K562 (cell line): ENCODE data around the gene PPP4R1. TPM values are rescaled to one million over a fixed set of nuclear protein-coding genes. Genes with fewer than 3 reads are reported as not detected.

Experiments
- ATAC-seq: fragments of 200-7000 bp; cut with Tn5 transposase; 3 replicates; pipeline ENCODE4 v1.9.1; 2020; ENCODE audit warnings: moderate library complexity
- BruUV-seq: library from RNA; stranded (reverse); fragments of 400-500 nt; replicated peaks from 2 replicates; lab custom pipeline; 2021; lab: Mats Ljungman, UMichigan
- CTCF ChIA-PET: fragments of 300-600 bp; formaldehyde crosslinking; extraction: SDS; loops from one replicate; lab custom pipeline; 2021; ENCODE audit warnings: low intra/inter-chr PET ratio; lab: Yijun Ruan, JAX
- POLR2A ChIA-PET: fragments of 300-600, 350-650 bp; sonication (Branson Sonifier 250); formaldehyde crosslinking; extraction: SDS; loops from one replicate; lab custom pipeline; 2021; ENCODE audit warnings: antibody characterized with exemption, inconsistent platforms; lab: Yijun Ruan, JAX
- DNase-seq, 4 experiments: peaks; one replicate each; pipeline versions ENCODE4 v3.0.0 to v3.0.0-alpha.2; 2011 to 2018; ENCODE audit warnings: low spot score in 3 of 4, mixed read lengths in 3 of 4; ENCODE audit errors: extremely low read depth in 1 of 4
- FAIRE-seq: peaks from 2 replicates; lab custom pipeline; 2011; peaks lifted over from hg19 to GRCh38; lab: Jason Lieb, UNC
- H2AFZ ChIP-seq: 2 replicates; pipeline ENCODE4 v1.6.0; 2011; ENCODE audit warnings: low read depth, low read length, control low read depth, inconsistent platforms
- H3K27ac ChIP-seq: fragments of 200-600 bp; 3 replicates; pipeline ENCODE4 v1.8.0; 2011; ENCODE audit warnings: low read depth, mild to moderate bottlenecking, control low read depth, inconsistent platforms, low read length, moderate library complexity, mixed read lengths; ENCODE audit errors: extremely low read depth
- H3K27me3 ChIP-seq, 2 experiments: fragments of 300-600 bp in 1 of 2; 2 replicates in 1 of 2; 3 replicates in 1 of 2; pipeline versions ENCODE4 v1.6.0 to v1.8.0; 2011; ENCODE audit warnings: inconsistent platforms in 2 of 2, low read length in 2 of 2, mild to moderate bottlenecking in 1 of 2, mixed read lengths in 1 of 2, moderate library complexity in 1 of 2; ENCODE audit not compliant: control insufficient read depth in 2 of 2, insufficient read depth in 2 of 2
- H3K36me3 ChIP-seq: fragments of 300-600 bp; 3 replicates; pipeline ENCODE4 v1.8.0; 2011; ENCODE audit warnings: mild to moderate bottlenecking, low read length, inconsistent platforms; ENCODE audit not compliant: control insufficient read depth, insufficient read depth
- H3K4me1 ChIP-seq, 2 experiments: fragments of 200-600 bp in 1 of 2; replicated peaks in 1 of 2; 2 replicates in 1 of 2; 3 replicates in 1 of 2; pipeline versions ENCODE4 v1.5.1 to v1.8.0; 2011; ENCODE audit warnings: inconsistent platforms in 2 of 2, low read length in 2 of 2, mild to moderate bottlenecking in 1 of 2, mixed read lengths in 1 of 2, moderate library complexity in 1 of 2; ENCODE audit not compliant: control insufficient read depth in 2 of 2, insufficient read depth in 2 of 2
- H3K4me2 ChIP-seq: 2 replicates; pipeline ENCODE4 v1.6.1; 2011; ENCODE audit warnings: low read length, control low read depth, inconsistent platforms, mixed read lengths; ENCODE audit not compliant: insufficient read depth
- H3K4me3 ChIP-seq: fragments of 200-600 bp; sonication (generic), shearing (Covaris generic); 2 replicates; pipeline ENCODE4 v1.5.1; 2016; ENCODE audit warnings: control low read depth, inconsistent platforms
- H3K79me2 ChIP-seq: fragments of 200-600 bp; 3 replicates; pipeline ENCODE4 v1.8.0; 2011; ENCODE audit warnings: low read length, inconsistent platforms; ENCODE audit not compliant: control insufficient read depth, insufficient read depth
- H3K9ac ChIP-seq, 2 experiments: 2 replicates each; pipeline versions ENCODE4 v1.6.0 to v1.6.1; 2011; ENCODE audit warnings: low read depth in 2 of 2, low read length in 2 of 2, control low read depth in 1 of 2, inconsistent platforms in 1 of 2, mild to moderate bottlenecking in 1 of 2, mixed read lengths in 1 of 2; ENCODE audit not compliant: insufficient read depth in 1 of 2
- H3K9me1 ChIP-seq: one replicate; pipeline ENCODE4 v1.6.0; 2011; ENCODE audit warnings: inconsistent platforms, mild to moderate bottlenecking, low read length, moderate library complexity; ENCODE audit not compliant: control insufficient read depth, insufficient read depth
- H3K9me3 ChIP-seq: replicated peaks from 2 replicates; pipeline ENCODE4 v1.5.1; 2011; ENCODE audit warnings: low read depth, low read length, inconsistent platforms; ENCODE audit not compliant: control insufficient read depth, insufficient read depth
- H4K20me1 ChIP-seq: replicated peaks from 2 replicates; pipeline ENCODE4 v1.6.1; 2011; ENCODE audit warnings: low read length, inconsistent platforms, mixed read lengths; ENCODE audit not compliant: control insufficient read depth, insufficient read depth
- MCM5 ChIP-seq: fragments of 450-650 bp; IDR thresholded peaks from 2 replicates; pipeline ENCODE4 v1.6.1; 2016; ENCODE audit warnings: low read depth
- ZC3H11A ChIP-seq: IDR thresholded peaks from 2 replicates; pipeline ENCODE4 v1.6.1; 2012; ENCODE audit warnings: low read depth, low read length, improper control_type of control experiment
- ZNF699 ChIP-seq: fragments of 250-450 bp; sonication (Bioruptor Pico); IDR thresholded peaks from 2 replicates; pipeline ENCODE4 v1.8.0; 2021; ENCODE audit warnings: mild to moderate bottlenecking, moderate library complexity; ENCODE audit not compliant: insufficient replicate concordance
- ZNF766 ChIP-seq: fragments of 200-800 bp; sonication (Bioruptor generic); conservative IDR thresholded peaks from 2 replicates; pipeline ENCODE4 v1.6.1; 2016; ENCODE audit warnings: missing genetic modification characterization, missing compliant biosample characterization
- WGBS: fragments of 100-300 bp; shearing (Covaris generic); methylation state at CpG from one replicate; pipeline ENCODE4 v1.1.6; 2016; ENCODE audit warnings: low coverage, mixed read lengths; ENCODE audit not compliant: insufficient coverage; ENCODE audit errors: missing lambda C conversion rate; 5-methylcytosine and 5-hydroxymethylcytosine counted together
- in situ Hi-C: fragments of 300-500 bp; cut with MboI; formaldehyde crosslinking; loops from 4 replicates; pipeline ENCODE4 v1.15.0; 2018; ENCODE audit warnings: inconsistent platforms, mixed read lengths
- intact Hi-C: fragments of 100-400 bp; cut with micrococcal nuclease; formaldehyde crosslinking; loops from 2 replicates; pipeline ENCODE4 v1.14.2; 2022
- polyA plus RNA-seq, 8 experiments: library from polyadenylated mRNA; depleted of rRNA in 4 of 8; stranded (reverse) in 5 of 8; unstranded in 3 of 8; fragments of >200 nt; fragmentation: Nextera tagmentation in 2 of 8; fragmentation: Illumina TruSeq in 1 of 8; extraction: Ambion mirVana in 2 of 8; extraction: Trizol in 1 of 8; gene quantifications; 2 replicates each; pipeline versions ENCODE4 v1.2.1 to v1.2.3, GENCODE V29; 2011 to 2014; ENCODE audit warnings: inconsistent platforms in 1 of 8, missing spikeins in 1 of 8
- total RNA-seq, 7 experiments: library from RNA; depleted of rRNA in 6 of 7; stranded (reverse); fragments of >200 nt in 6 of 7; fragmentation: Illumina TruSeq in 2 of 7; extraction: Trizol in 2 of 7; gene quantifications; 2 replicates each; pipeline versions ENCODE4 v1.2.1 to v1.2.3, GENCODE V29; 2011 to 2021; ENCODE audit warnings: low replicate concordance in 1 of 7
- TF ChIP-seq, protein P1 (sequence below): sonication (generic); formaldehyde crosslinking; IDR thresholded peaks from 2 replicates; pipeline ENCODE4 v1.8.1; 2023; ENCODE audit warnings: missing genetic modification reagents, mild to moderate bottlenecking, borderline replicate concordance
- TF ChIP-seq, protein P2 (sequence below): fragments of 450-650 bp; IDR thresholded peaks from 2 replicates; pipeline ENCODE4 v1.6.1; 2016; ENCODE audit warnings: mild to moderate bottlenecking, moderate library complexity

The PPP4R1 gene
- total and polyA plus RNA-seq, 9 of the 15 experiments (the other 6 are each of a cell fraction or from before 2014, with no cell fraction given): 23.5 to 136 (median 84.5) TPM

DNA sequence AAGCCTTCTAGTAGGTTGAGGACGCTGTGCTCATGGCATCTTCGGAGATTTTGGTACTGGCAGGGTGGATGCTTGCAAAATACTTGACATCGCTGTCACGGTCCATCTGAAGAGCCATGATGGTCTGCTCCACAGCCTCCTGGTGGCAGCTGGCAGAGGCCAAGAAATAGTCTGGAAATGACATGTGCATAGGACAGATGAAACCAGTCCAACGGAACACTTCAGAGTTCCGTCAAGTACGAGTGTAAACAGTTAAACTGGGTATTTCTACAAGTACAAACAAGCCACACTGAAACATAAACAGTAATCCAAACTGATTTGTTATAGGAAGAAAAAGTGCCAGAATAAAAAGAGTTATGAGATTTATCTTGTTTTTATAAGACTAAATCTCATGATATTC, 66.6 kb downstream of the PPP4R1 start:
- no peak for FAIRE-seq
- DNase-seq: no peak
- no peak overlapping the region for H3K9ac ChIP-seq
- intact Hi-C loops (no loop called here), in situ Hi-C loops (no loop called here)
- no peaks in the 10 kb centered on the region; a peak in 1 of 5 replicates for H3K4me1 ChIP-seq
- H3K27ac ChIP-seq: no peak overlapping the region
- ChIA-PET POLR2A (no interaction called here), CTCF (no interaction called here)
- no peak overlapping the region for H2AFZ ChIP-seq
- BruUV-seq: no TSS peak
- no peaks in the 10 kb centered on the region for H3K9me1 ChIP-seq
- ATAC-seq: no peak
- H3K79me2 ChIP-seq: no peaks in the 10 kb centered on the region
- H3K27me3 ChIP-seq: no peaks in the 10 kb centered on the region
- no peak overlapping the region for H3K4me2 ChIP-seq
- peaks cover 73% of the 10 kb centered on the region for H3K36me3 ChIP-seq
- H4K20me1 ChIP-seq: no peaks in the 10 kb centered on the region
- WGBS: 96% methylated on average over 7 of the region's 7 CpGs
- no peak overlapping the region for H3K4me3 ChIP-seq
- H3K9me3 ChIP-seq: peaks cover 1% of the 10 kb centered on the region
- no peak for TF ChIP-seq MCM5
- TF ChIP-seq ZNF699 (CRISPR knock-in tag): no peak
- TF ChIP-seq ZNF766 (CRISPR knock-in tag): no peak
- TF ChIP-seq, protein P1, sequence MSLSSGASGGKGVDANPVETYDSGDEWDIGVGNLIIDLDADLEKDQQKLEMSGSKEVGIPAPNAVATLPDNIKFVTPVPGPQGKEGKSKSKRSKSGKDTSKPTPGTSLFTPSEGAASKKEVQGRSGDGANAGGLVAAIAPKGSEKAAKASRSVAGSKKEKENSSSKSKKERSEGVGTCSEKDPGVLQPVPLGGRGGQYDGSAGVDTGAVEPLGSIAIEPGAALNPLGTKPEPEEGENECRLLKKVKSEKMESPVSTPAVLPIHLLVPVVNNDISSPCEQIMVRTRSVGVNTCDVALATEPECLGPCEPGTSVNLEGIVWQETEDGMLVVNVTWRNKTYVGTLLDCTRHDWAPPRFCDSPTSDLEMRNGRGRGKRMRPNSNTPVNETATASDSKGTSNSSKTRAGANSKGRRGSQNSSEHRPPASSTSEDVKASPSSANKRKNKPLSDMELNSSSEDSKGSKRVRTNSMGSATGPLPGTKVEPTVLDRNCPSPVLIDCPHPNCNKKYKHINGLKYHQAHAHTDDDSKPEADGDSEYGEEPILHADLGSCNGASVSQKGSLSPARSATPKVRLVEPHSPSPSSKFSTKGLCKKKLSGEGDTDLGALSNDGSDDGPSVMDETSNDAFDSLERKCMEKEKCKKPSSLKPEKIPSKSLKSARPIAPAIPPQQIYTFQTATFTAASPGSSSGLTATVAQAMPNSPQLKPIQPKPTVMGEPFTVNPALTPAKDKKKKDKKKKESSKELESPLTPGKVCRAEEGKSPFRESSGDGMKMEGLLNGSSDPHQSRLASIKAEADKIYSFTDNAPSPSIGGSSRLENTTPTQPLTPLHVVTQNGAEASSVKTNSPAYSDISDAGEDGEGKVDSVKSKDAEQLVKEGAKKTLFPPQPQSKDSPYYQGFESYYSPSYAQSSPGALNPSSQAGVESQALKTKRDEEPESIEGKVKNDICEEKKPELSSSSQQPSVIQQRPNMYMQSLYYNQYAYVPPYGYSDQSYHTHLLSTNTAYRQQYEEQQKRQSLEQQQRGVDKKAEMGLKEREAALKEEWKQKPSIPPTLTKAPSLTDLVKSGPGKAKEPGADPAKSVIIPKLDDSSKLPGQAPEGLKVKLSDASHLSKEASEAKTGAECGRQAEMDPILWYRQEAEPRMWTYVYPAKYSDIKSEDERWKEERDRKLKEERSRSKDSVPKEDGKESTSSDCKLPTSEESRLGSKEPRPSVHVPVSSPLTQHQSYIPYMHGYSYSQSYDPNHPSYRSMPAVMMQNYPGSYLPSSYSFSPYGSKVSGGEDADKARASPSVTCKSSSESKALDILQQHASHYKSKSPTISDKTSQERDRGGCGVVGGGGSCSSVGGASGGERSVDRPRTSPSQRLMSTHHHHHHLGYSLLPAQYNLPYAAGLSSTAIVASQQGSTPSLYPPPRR (CRISPR knock-in tag): no peak
- TF ChIP-seq, protein P2, sequence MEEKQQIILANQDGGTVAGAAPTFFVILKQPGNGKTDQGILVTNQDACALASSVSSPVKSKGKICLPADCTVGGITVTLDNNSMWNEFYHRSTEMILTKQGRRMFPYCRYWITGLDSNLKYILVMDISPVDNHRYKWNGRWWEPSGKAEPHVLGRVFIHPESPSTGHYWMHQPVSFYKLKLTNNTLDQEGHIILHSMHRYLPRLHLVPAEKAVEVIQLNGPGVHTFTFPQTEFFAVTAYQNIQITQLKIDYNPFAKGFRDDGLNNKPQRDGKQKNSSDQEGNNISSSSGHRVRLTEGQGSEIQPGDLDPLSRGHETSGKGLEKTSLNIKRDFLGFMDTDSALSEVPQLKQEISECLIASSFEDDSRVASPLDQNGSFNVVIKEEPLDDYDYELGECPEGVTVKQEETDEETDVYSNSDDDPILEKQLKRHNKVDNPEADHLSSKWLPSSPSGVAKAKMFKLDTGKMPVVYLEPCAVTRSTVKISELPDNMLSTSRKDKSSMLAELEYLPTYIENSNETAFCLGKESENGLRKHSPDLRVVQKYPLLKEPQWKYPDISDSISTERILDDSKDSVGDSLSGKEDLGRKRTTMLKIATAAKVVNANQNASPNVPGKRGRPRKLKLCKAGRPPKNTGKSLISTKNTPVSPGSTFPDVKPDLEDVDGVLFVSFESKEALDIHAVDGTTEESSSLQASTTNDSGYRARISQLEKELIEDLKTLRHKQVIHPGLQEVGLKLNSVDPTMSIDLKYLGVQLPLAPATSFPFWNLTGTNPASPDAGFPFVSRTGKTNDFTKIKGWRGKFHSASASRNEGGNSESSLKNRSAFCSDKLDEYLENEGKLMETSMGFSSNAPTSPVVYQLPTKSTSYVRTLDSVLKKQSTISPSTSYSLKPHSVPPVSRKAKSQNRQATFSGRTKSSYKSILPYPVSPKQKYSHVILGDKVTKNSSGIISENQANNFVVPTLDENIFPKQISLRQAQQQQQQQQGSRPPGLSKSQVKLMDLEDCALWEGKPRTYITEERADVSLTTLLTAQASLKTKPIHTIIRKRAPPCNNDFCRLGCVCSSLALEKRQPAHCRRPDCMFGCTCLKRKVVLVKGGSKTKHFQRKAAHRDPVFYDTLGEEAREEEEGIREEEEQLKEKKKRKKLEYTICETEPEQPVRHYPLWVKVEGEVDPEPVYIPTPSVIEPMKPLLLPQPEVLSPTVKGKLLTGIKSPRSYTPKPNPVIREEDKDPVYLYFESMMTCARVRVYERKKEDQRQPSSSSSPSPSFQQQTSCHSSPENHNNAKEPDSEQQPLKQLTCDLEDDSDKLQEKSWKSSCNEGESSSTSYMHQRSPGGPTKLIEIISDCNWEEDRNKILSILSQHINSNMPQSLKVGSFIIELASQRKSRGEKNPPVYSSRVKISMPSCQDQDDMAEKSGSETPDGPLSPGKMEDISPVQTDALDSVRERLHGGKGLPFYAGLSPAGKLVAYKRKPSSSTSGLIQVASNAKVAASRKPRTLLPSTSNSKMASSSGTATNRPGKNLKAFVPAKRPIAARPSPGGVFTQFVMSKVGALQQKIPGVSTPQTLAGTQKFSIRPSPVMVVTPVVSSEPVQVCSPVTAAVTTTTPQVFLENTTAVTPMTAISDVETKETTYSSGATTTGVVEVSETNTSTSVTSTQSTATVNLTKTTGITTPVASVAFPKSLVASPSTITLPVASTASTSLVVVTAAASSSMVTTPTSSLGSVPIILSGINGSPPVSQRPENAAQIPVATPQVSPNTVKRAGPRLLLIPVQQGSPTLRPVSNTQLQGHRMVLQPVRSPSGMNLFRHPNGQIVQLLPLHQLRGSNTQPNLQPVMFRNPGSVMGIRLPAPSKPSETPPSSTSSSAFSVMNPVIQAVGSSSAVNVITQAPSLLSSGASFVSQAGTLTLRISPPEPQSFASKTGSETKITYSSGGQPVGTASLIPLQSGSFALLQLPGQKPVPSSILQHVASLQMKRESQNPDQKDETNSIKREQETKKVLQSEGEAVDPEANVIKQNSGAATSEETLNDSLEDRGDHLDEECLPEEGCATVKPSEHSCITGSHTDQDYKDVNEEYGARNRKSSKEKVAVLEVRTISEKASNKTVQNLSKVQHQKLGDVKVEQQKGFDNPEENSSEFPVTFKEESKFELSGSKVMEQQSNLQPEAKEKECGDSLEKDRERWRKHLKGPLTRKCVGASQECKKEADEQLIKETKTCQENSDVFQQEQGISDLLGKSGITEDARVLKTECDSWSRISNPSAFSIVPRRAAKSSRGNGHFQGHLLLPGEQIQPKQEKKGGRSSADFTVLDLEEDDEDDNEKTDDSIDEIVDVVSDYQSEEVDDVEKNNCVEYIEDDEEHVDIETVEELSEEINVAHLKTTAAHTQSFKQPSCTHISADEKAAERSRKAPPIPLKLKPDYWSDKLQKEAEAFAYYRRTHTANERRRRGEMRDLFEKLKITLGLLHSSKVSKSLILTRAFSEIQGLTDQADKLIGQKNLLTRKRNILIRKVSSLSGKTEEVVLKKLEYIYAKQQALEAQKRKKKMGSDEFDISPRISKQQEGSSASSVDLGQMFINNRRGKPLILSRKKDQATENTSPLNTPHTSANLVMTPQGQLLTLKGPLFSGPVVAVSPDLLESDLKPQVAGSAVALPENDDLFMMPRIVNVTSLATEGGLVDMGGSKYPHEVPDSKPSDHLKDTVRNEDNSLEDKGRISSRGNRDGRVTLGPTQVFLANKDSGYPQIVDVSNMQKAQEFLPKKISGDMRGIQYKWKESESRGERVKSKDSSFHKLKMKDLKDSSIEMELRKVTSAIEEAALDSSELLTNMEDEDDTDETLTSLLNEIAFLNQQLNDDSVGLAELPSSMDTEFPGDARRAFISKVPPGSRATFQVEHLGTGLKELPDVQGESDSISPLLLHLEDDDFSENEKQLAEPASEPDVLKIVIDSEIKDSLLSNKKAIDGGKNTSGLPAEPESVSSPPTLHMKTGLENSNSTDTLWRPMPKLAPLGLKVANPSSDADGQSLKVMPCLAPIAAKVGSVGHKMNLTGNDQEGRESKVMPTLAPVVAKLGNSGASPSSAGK: no peak
- no peak for TF ChIP-seq ZC3H11A
